Anterior cingulate cortex (tissue), 58 donors: ENCODE data around the gene MAPKBP1.

Experiments
- DNase-seq, 58 donors: peaks; one replicate each; lab custom pipeline; 2025; lab: John Stamatoyannopoulos, UW

The MAPKBP1 gene

DNA sequence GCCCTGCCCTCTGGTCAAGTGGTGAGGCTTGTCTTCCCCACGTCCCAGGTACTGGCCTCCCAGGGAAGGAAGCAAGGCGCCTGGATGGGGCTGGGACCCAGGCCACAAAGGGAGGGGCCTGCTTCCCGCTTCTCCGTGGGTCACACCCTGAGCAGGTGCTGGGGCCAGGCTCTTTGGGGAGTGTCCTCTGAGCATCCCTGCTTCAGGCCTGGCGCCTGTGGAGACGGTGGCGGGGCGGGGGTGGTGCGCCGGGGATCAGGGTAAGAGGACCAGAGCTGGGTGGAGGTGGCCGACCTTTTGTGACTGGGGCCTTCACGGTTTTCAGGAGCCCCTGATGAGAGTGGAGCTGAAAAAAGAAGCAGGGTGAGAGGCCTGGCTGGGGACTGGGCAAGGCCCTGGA is 67.9 kb downstream of the MAPKBP1 start:
- DNase-seq = no peak

DNA sequence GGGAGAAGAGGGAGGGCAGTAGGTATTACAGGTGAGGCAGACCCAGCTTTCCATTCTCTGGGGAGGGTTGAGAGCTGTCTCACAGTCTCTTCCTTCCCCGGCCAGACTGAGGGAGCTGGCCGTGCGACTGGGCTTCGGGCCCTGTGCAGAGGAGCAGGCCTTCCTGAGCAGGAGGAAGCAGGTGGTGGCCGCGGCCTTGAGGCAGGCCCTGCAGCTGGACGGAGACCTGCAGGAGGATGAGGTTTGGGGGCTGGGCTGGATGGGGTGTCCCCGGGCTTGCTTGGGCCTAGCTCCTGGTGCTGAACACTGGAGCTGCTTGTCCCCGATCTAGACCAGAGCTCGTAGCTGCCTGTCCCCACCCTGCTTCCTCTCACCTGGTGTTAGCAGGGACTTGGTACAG is 69.3 kb downstream of the MAPKBP1 start:
- no peak for DNase-seq

DNA sequence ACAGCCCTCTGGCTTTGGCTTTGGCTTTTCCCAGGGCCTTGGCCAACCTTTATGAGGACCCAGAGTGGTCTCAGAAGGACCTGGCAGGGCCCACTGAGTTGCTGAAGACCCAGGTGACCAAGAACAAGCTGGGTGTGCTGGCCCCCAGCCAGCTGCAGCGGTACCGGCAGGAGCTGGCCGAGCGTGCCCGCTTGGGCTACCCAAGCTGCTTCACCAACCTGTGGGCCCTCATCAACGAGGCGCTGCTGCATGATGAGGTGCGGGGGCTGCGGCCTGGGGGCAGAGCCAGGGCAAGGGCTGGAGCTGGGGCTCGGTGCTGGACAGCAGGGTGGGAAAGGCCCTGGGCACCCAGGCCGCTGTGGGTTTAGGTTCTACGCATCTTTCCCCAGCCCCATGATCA is 70.5 kb downstream of the MAPKBP1 start:
- no peak for DNase-seq

DNA sequence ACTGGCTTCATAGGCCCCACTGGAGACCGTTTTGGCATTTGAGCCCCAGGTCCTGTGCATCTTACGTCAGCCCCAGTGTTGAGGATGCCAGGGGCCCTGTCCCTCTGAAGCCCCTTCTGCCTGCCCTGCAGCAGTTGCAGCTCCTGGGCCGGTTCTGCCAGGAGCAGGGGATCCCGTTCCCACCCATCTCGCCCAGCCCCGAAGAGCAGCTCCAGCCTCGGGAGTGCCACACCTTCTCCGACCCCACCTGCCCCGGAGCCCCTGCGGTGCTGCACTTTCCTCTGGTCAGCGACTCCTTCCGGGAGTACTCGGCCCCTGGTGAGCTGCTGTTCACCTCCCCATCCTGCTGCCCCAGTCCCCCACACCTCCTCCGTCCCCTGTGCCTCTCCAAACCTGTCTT is 72.9 kb downstream of the MAPKBP1 start:
- DNase-seq = no peak

DNA sequence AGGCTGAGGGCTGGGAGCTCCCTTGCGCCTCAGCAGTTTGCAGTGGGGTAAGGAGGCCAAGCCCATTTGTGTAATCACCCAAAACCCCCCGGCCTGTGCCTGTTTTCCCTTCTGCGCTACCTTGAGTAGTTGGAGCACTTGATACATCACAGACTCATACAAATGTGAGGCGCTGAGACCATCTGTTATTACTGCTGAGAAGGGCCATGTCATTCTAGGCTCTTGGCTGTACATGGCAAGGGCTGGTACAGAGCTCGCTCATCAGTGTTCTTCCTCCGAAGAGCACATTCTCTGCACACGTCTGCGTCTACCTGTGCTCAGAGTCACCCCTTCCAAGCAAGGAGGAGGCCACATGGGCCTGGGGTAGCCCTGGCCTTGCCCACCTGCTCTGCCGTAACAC is 73.7 kb downstream of the MAPKBP1 start:
- DNase-seq = no peak

DNA sequence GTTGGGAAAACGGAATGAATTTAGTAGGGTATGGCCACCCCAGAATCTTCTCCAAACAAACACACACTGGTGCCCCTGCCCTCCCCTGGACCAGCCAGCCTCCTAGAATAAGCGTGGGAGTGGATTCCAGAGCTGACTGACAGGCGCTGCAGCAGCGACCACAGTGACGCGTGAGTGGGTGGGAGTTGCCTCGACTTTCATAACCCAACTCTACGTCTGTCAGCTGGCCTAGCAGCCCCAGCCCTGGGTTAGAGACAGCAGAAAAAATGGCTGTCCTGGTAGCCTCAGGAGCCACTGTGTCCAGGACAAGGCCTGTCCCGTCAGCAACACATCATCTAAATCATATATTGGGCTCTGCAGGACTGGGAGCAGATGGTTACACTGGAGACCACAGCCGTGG is 74.3 kb downstream of the MAPKBP1 start:
- DNase-seq = no peak

DNA sequence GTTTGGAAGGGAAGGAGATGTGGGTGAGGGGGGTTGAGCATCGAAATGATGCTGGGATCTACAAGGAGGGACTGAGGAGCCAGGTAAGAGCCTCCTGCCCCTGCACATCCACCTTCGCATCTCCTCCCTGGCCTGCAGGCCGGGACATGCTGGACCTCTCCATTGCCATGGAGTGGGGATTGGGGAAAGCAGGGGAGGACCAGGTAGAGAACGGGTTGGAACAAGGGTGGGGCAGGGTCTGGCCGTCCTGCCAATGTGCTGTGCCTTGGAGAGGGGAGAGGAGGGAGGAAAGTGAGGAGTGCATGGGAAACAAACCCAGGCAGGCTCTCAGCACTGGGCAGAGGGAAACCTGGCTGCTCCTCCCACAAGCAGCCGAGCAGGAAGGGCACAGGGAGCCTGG is 74.9 kb downstream of the MAPKBP1 start:
- no peak for DNase-seq

DNA sequence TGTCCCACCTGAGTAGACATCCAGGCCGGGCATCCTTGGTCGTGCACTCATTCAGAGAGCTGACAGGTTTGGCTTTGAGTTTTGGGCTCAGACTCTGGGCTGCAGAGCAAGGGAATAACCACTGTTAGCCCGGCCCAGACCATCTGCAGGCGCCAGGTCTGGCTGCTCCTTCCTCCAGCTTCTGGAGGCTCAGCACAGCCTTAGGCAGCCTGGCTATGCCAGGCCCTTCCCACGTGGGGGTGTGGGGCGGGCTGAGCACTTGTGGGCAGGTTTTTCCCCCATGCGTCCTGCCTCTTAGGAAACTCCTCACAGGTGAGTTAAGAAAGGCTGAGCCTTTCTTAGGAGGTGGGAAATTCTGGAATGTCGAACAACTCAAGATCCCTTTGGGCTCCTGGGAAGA is 75.6 kb downstream of the MAPKBP1 start:
- DNase-seq = no peak

DNA sequence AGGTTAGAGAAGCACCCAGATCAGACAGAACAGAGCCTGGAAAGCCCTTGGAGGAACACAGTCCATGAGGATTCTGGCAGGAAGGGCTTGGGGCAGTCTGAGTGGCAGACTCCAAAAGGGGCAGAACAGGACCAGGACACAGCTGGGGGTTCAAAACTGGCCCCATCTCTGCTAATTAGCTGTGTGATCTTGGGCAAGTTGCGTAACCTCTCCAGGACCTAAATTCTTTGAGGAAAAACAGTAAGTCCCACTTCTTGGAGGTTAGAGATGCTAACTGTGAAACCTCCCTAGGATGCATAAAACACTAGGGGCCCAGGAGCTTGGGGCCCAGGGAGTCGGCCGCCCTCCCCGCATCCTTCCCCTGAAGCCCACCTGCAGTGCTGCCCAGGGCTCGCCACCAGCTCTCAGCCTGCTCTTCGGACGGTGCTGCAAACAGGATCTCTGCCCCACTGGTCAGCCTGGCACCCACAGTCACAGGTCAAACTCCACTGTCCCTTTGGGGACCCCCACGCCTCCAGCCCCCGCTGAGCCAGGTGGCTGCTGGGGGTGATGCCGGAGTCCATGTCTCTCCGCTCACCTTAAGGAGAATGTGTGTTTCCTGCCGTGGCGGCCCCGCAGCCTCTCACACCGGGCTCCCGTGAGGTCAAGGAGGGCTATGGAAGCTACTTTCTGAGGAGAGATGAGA is 76.3 kb downstream of the MAPKBP1 start:
- DNase-seq = no peak

DNA sequence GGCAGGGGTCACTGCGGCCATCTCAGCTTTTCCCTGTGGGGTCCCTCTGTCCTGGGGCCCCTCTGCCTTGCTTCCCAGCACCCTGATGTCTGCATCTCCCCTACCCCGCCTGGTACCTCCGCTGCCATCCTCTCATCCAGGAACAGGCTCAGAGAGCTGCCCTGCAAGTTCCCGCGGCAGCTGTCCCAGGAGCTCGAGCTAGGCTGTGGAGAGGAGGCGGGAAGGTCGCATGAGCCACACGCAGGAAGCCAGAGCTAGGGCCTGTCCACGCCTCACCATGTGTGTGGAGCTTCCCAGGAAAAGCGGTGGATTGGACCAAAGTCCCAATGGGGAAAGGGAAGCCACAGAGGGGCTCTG is 76.9 kb downstream of the MAPKBP1 start:
- no peak for DNase-seq

DNA sequence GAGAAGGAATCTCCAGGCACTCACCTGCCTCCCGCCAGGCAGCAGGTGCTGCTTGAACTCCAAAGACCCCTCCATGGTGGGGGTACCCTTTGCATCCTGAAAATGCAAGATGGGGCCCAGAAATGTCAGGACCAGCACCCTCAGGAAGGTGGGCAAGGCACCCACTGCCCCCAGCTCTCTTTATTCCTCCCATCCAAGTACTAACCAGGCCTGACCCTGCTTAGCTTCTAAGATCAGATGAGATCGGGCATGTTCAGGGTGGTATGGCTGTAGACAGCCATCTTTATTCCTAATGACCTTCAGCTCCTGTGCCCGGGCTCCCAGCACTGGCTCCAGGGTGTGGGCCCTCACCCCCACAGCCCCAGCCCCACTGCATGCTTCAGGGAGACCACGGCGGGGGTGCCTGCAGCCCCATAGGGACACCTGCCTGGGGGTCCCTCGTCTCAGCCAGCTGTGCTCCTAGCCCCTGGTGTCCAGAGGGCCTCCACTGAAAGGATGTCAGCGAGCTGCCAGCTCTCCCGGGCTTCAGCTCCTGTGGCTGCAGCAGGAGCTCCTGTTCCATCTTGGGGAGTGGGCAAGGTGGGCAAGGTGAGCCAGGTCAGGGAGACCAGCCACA is 77.6 kb downstream of the MAPKBP1 start:
- no peak for DNase-seq

DNA sequence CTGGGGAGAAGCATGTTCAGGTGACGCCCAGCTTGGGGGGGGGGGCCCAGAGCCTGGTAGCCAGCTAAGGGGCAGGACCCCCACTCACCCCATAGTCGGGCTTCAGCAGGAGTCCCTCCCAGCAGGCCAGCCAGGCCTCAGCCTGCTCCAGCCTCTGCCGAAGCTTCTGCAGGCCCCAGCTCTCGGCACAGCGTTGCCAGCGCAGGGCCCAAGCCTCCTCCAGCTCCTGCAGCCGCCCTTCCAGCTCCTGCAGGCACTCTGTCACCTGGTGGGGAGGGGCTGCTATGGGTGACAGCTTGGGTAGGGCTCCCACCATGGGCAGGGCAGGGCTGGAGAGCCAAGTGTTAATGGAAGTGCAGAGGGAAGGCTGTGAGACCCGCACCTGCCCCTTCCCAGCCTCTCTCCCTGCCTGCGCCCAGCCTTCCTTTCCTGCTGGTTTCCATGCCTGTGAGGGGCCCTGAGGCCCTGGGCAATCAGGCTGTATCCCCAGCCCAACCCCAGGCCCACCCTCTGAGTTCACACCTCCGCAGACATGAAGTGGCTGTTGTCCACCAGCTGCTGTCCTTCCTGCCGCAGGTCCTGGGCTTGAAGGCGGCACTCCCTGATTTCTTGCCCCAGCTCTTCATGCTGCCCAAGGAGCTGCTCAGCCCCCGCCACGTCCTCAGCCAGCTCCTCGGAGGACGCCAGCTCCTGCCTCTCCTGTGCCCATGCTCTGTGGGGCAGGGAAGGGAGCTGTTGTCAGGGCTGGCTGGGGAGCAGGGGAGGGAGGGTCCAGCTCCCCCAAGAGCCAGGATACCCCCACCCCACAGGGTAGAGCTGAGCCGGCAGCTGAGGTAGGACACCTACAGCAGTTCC is 78.7 kb downstream of the MAPKBP1 start:
- DNase-seq = no peak

DNA sequence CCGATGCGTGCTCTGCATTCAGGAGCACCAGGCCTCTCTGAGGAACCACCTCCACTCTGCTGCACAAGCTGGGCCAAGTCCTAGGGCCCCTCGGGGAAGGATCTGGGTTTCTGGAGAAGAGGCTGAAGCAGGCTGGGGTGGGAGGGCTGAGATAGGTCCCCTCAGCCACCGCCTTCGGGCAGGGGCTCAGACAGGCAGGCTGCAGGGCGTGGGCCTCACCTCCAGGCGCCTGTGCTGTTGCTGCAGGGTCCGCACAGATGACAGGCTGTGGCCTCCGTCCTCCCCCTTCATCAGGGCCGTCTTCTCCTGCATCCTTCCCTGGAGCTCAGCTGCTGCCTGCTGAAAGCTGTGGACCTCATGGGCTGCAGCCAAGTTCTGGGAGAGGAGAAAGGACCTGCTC is 79.5 kb downstream of the MAPKBP1 start:
- DNase-seq = peak in 3 of 58 donors; percentile 8 to 19 (median 17)

DNA sequence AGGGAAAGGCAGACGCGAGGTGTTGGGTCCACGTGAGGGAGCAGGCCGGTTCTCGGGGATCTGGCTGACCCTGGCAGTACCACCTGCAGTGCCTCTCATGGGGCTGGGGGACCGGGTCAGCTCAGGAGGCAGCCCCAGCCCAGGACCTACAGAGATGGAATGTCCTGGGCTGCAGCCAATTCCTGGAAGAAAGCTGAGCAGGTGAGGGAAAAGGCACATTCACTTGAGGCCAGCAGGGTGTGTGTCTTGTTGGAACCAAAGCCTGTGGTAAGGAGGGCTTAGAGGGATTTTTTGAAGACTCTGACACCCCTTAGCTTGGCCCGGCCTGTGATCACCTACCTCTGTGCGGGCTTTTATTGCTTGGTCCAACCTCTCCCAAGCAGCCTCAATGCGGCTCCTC is 80.2 kb downstream of the MAPKBP1 start:
- no peak for DNase-seq

DNA sequence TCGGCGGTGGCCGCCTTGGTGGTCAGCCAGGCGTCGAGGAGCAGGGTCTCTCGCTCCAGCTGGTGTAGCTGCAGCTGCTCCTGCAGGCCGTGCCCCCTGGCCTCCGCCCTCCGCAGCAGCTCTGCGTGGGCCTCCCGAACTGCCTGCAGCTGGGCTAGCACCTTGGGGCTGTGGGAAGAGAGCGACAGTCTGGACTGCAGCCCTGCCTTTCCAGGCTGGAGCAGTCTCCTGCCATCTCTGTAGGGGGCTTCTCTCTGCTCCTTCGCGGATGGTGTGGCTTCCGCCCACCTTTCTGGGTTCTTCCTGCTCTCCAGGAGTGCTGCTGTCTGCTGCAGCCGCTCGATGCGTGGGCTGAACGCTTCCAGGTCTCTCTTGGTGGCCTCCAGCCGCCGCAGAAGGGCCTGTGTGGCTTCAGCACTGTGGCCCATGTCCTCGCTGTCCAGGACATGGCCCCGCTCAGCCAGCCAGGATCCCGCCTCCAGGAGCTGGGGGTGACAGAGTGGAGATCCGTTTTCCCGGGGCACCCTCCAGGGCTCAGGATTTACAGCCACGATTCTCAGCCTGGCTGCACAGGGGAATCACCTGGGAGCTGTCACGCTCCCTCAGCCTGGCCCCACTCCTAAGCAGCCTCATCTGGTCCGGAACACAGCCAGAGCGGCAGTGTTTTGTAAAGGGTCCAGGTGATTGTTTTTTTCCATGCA is 81.1 kb downstream of the MAPKBP1 start:
- no peak for DNase-seq

DNA sequence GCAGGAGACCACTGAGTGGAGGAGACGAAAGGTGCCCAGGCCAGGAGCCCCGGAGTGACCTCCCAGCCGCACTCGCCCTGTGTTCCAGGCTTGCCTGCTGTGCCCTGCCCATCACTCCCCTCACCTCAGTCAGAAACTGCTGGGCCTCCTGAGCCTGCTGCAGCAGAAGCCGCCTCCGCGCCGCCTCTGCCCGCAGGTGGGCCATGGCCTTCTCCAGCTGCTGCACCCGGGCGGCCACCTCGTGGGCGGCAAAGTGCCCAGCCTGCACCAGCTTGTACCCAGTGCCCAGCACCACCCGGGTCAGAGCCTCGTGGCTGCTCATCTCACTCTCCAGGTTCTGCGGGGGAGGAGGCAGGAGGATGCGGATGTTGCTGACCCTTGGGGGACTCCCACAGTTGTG is 82.0 kb downstream of the MAPKBP1 start:
- DNase-seq = no peak

DNA sequence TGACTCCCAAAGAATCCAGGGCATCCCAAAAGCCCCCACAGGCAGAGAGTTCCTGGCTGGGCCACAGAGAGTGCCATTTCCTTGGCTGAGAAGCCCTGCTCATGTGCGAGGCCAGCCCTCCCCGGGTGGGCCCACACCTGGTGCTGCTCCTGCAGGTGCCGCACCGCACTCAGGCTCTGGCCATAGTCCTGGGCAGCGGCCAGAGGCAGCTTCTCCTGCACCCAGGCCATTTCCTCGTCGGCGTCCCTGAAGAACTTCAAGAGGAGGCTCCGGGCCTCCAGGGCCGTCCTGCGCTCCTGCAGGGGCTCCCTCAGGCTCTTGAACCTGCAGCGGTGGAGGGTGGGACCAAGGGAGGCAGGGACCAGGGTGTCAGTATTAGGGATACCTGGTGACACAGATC is 82.4 kb downstream of the MAPKBP1 start:
- no peak for DNase-seq

DNA sequence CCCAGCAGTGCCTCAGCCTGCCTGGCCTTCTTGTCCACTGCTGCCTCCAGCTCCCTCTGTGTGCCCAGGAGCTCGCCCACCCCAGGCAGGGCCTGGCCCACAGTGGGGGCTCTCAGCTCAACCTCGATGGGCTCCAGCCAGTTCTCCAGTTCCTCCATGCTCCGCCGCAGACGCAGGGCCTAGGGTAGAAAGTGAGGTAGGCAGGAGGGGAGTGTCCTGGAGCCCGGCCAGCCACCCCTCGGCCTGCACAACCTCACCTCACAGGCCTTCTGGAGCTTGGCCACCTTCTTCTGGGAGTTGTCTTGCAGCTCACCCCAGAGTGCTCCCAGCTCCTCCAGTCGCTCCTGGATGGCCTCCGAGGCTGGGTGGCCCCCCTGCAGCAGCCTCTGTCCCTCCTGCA is 83.0 kb downstream of the MAPKBP1 start:
- DNase-seq = no peak

DNA sequence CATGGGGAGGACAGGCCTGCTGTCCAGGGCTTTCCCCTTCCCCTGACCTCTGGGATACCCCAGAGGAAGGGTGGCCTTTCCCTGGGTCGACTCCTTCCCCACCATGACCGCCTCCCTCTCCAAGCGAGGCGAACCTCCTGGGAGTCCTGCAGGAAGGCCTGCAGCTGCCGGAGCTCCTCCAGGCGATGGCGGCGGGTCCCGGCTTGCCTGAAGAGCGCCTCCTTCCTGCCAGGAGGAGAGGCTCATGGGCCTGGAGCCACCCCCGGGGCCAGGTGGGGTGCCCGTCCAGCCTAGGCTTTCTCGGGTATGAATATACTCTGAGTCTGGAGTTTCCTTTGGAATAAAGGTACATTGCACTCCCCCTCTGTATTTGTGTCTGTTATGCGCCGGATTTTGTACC is 84.5 kb downstream of the MAPKBP1 start:
- no peak for DNase-seq

DNA sequence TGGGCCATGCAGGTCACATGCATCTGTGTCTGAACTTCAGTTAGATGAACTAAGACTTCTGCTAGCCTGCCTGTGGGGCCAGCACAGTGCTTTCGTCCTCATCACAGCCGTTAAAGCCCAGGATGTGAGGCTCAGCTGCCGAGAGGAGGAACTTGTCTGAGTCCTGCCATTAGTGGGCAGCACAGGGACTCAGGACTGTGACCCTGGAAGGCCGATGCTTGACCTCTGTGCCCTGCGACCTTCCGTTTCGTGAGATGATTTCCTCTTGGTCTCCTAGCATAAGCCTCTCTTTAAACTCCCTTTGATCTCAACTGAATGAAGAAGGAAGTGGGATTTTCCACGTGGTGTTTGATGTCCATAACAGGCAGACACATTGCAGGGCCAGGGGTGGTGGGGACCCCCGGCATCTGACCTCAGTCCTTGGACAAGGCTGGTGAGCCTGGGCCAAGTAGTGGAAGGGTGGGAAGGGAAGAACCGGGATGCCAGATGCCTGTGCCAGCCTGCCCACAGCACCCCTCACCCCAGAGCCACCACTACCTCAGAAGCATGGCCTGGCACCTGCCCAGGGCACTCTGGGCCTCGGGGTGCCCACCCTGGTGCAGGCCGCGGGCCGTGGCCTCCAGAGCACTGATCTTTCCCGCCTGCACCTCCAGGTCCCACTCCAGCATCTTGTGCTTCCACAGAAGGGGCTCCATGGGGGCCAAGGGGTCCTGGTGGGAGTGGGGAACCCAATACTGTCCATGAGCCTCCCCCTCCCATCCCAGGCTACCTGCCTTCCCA is 86.0 kb downstream of the MAPKBP1 start:
- no peak for DNase-seq
